C4-2B (cell line): ENCODE data around the gene SHC3.

ENCODE experiments used
- H3K27ac ChIP-seq: fragments of 450-650 bp; 2 replicates; pipeline ENCODE4 v1.5.1; 2017
- CTCF ChIP-seq: fragments of 450-650 bp; conservative IDR thresholded peaks from 2 replicates; pipeline ENCODE4 v1.5.1; 2017; ENCODE audit warnings: mild to moderate bottlenecking
- ZFX ChIP-seq: fragments of 450-650 bp; IDR thresholded peaks from 2 replicates; pipeline ENCODE4 v1.6.1; 2017

The SHC3 gene

GRCh38 chr9:89195131-89195797, 16.6 kb upstream of the SHC3 start:
- no peak overlapping the region for H3K27ac ChIP-seq
- TF ChIP-seq CTCF (no peak), ZFX (no peak)

- TF ChIP-seq CTCF (no peak), ZFX (no peak)
- H3K27ac ChIP-seq, result no peak overlapping the region
These were observed 16.0 kb upstream of the SHC3 start for GRCh38 chr9:89194421-89195130.

GRCh38 chr9:89191004-89191403, 12.4 kb upstream of the SHC3 start:
- TF ChIP-seq ZFX, result no peak
- no peak for TF ChIP-seq CTCF
- H3K27ac ChIP-seq, result no peak overlapping the region

- TF ChIP-seq CTCF (0 out of 2 replicates have a peak, but pooled peaks have one; percentile 3), ZFX (no peak)
- no peak overlapping the region for H3K27ac ChIP-seq
These were observed 10.6 kb upstream of the SHC3 start for GRCh38 chr9:89189215-89189614.

GRCh38 chr9:89187950-89188349, 9.3 kb upstream of the SHC3 start:
- TF ChIP-seq CTCF (no peak), ZFX (no peak)
- H3K27ac ChIP-seq, result no peak overlapping the region

GRCh38 chr9:89187541-89187940, 8.9 kb upstream of the SHC3 start:
- no peak overlapping the region for H3K27ac ChIP-seq
- TF ChIP-seq CTCF (no peak), ZFX (no peak)

- H3K27ac ChIP-seq, result no peak overlapping the region
- TF ChIP-seq ZFX, result no peak
- TF ChIP-seq CTCF, result no peak
These were observed 8.3 kb upstream of the SHC3 start for GRCh38 chr9:89186960-89187359.
